SK-N-MC (cell line): ENCODE data around the gene GABPA.

ENCODE experiments used
- EZH2 ChIP-seq: fragments of 200-600 bp; sonication (generic); IDR thresholded peaks from one replicate; pipeline ENCODE4 v1.6.1; 2017; ENCODE audit warnings: antibody characterized with exemption
- POLR2AphosphoS5 ChIP-seq: IDR thresholded peaks from 2 replicates; pipeline ENCODE4 v1.6.1; 2012; ENCODE audit warnings: mild to moderate bottlenecking, low read depth, low read length, borderline replicate concordance

DNA sequence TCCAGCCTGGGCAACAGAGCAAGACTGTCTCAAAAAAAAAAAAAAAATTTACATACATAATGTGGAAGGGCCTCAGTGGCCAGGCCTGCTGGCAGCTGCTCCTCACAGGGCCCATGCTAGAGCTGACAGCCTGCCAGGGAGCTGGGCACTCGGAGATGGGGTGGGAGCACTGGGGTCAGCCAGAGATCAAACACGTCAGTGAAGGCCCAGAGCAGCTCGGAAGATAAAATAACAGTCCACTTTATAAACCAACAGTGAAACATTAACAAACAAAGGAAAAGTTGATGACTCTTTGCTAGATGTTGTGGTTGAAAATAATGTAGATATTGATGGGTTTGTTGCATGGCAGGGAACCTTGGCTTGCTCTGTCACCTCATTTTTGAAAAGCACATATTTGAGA is 42.8 kb upstream of the GABPA start:
- TF ChIP-seq POLR2AphosphoS5 = no peak
- no peak for TF ChIP-seq EZH2
